ENCODE measurements around the gene PTPN23.

PTPN23 gene

GRCh38 chr3:47370887-47371697, 9.7 kb upstream of the PTPN23 start:
- DNase-seq (ENCODE audit: low read depth): no peak
- H3K4me3 ChIP-seq (ENCODE audit: control insufficient read depth, low read depth, low read length): no peak overlapping the region
- TF ChIP-seq, protein P1, sequence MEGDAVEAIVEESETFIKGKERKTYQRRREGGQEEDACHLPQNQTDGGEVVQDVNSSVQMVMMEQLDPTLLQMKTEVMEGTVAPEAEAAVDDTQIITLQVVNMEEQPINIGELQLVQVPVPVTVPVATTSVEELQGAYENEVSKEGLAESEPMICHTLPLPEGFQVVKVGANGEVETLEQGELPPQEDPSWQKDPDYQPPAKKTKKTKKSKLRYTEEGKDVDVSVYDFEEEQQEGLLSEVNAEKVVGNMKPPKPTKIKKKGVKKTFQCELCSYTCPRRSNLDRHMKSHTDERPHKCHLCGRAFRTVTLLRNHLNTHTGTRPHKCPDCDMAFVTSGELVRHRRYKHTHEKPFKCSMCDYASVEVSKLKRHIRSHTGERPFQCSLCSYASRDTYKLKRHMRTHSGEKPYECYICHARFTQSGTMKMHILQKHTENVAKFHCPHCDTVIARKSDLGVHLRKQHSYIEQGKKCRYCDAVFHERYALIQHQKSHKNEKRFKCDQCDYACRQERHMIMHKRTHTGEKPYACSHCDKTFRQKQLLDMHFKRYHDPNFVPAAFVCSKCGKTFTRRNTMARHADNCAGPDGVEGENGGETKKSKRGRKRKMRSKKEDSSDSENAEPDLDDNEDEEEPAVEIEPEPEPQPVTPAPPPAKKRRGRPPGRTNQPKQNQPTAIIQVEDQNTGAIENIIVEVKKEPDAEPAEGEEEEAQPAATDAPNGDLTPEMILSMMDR (IDR thresholded peaks at IDR 0.05; ENCODE audit: control insufficient read depth, insufficient read depth, low read depth, low read length, missing control alignments): peak; percentile 9

- DNase-seq (ENCODE audit: low read depth): no peak
- H3K4me3 ChIP-seq (ENCODE audit: control insufficient read depth, low read depth, low read length): no peak overlapping the region
- TF ChIP-seq, protein P1 (IDR thresholded peaks at IDR 0.05; ENCODE audit: control insufficient read depth, insufficient read depth, low read depth, low read length, missing control alignments): no peak
Measured at GRCh38 chr3:47374587-47374986, 6.2 kb upstream of the PTPN23 start.

- TF ChIP-seq, protein P1 (IDR thresholded peaks at IDR 0.05; ENCODE audit: control insufficient read depth, insufficient read depth, low read depth, low read length, missing control alignments): no peak
Measured at GRCh38 chr3:47376393-47376792, 4.4 kb upstream of the PTPN23 start.

GRCh38 chr3:47377186-47377585, 3.6 kb upstream of the PTPN23 start:
- TF ChIP-seq, protein P1 (IDR thresholded peaks at IDR 0.05; ENCODE audit: control insufficient read depth, insufficient read depth, low read depth, low read length, missing control alignments): no peak
- H3K4me3 ChIP-seq (ENCODE audit: control insufficient read depth, low read depth, low read length): no peak overlapping the region
- no peak for DNase-seq (ENCODE audit: low read depth)

More at GRCh38 chr3:47376393-47376792, 4.4 kb upstream of the PTPN23 start:
- no peak for DNase-seq (ENCODE audit: low read depth)
- no peak overlapping the region for H3K4me3 ChIP-seq (ENCODE audit: control insufficient read depth, low read depth, low read length)

- H3K4me3 ChIP-seq (ENCODE audit: control insufficient read depth, low read depth, low read length): no peak overlapping the region
- no peak for DNase-seq (ENCODE audit: low read depth)
- TF ChIP-seq, protein P1 (IDR thresholded peaks at IDR 0.05; ENCODE audit: control insufficient read depth, insufficient read depth, low read depth, low read length, missing control alignments): no peak
Measured at GRCh38 chr3:47378869-47379268, 2.0 kb upstream of the PTPN23 start.

DNA sequence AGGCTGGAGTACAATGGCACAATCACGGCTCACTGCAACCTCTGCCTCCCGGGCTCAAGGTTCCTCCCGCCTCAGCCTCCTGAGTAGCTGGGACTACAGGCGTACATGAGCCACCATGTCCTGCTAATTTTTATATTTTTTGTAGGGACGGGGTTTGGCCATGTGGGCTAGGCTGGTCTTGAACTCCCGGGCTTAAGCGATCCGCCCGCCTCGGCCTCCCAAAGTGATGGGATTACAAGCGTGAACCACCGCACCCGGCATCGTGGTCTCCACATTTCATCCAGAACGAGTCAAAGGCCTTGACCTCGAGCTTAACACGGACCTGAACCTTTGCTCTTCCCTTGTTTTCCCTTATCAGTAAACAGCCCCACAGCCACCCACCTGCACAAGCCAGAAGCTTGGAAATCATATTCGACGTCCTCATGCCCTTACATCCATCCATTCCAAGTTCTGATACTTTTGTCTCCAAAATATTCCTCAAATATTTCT, 1.4 kb upstream of the PTPN23 start:
- H3K4me3 ChIP-seq (ENCODE audit: control insufficient read depth, low read depth, low read length): peak overlapping the region; percentile 95
- DNase-seq (ENCODE audit: low read depth): no peak
- TF ChIP-seq, protein P1 (IDR thresholded peaks at IDR 0.05; ENCODE audit: control insufficient read depth, insufficient read depth, low read depth, low read length, missing control alignments): no peak
